NOMO-1 (cell line): ENCODE measurements around the gene LANCL1.

Experiments used
- DNase-seq, 2 experiments: peaks; one replicate each; lab custom pipeline; 2025; ENCODE audit not compliant: unreplicated experiment in 2 of 2; lab: John Stamatoyannopoulos, UW

The LANCL1 gene

GRCh38 chr2:210399440-210400041 lies 77.0 kb downstream of the LANCL1 start:
- no peak for DNase-seq

GRCh38 chr2:210392469-210392881 lies 84.1 kb downstream of the LANCL1 start:
- no peak for DNase-seq

- DNase-seq = no peak
These were observed 86.7 kb downstream of the LANCL1 start for GRCh38 chr2:210389856-210390255.

- no peak for DNase-seq
These were observed 88.4 kb downstream of the LANCL1 start for GRCh38 chr2:210388148-210388547.

GRCh38 chr2:210387074-210387473 lies 89.5 kb downstream of the LANCL1 start:
- DNase-seq = no peak
